GM10266 (cell line): ENCODE data around the gene CD2.

Source experiments
- DNase-seq: peaks from one replicate; pipeline ENCODE4 v3.0.0; 2012; ENCODE audit errors: extremely low spot score
- CTCF ChIP-seq: IDR thresholded peaks from 2 replicates; pipeline ENCODE4 v1.5.1; 2012; ENCODE audit warnings: mild to moderate bottlenecking, low read depth; ENCODE audit not compliant: control insufficient read depth, insufficient read depth; ENCODE audit errors: missing control alignments

The CD2 gene

DNA sequence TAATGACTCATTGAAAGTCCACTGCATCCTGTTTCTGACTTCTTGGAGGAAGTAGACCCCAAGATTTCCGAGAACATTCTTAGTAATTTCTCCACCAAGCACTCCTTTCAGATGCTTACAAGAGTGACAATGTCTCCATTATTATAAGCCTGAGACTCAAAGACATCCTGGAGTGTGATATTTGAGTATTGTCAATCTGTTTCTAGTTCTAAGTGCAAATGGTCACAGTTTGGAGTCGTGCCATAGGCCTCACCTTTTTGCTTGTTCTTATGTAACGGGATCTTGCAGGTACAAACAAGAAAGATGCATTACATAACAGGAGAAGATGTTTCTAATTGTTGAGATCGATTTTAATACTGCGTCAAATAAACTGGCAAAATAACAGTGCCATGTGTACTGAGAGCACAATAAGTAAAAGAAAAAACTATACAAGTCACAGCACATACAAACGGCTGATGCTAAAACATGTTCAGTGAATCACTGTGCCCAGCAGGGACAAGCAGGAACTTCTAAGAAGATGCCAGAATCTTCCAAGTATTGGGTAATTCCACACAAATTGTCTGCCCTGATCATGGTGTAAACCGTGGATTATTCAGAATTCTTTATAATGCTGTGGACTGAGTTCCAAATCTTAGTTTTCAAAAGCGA is 54.1 kb downstream of the CD2 start:
- no peak for DNase-seq
- no peak for TF ChIP-seq CTCF

DNA sequence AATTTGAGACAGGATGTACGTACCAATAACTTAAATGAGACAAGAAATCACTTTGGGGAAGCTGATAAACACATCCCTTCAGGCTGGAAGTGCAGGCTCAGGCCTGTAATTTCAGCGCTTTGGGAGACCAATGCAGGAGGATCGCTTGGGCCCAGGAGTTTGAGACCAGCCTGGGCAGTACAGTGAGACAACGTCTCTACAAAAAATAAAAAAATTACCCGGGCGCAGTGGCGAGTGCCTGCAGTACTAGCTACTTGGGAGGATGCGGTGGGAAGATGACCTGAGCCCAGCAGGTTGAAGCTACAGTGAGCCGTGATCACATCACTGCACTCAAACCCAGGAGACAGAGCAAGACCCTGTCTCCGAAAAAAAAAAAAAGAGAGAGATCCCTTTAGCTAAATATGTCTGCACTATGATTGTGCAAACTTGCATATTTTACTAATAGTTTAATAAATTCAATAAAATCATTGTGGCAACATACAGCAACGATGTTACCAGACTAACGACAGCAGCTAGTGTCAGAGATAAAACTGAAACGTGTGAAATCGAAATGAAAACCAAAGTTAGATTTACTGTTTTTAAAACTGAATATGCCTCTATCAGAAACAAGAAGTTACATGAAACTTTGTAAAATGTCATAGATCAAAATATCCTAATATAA is 54.7 kb downstream of the CD2 start:
- no peak for DNase-seq
- no peak for TF ChIP-seq CTCF

GRCh38 chr1:116811321-116811720 is 57.1 kb downstream of the CD2 start:
- DNase-seq = no peak
- no peak for TF ChIP-seq CTCF

GRCh38 chr1:116814926-116815723 is 60.9 kb downstream of the CD2 start:
- DNase-seq = no peak
- no peak for TF ChIP-seq CTCF

- peak; percentile 60 for DNase-seq
- TF ChIP-seq CTCF = peak; percentile 66
Observed at GRCh38 chr1:116817582-116818064, 63.4 kb downstream of the CD2 start.
